Endodermal cell (in vitro differentiated cells): ENCODE measurements around the gene SFT2D1. TPM values are rescaled to one million over a fixed set of nuclear protein-coding genes. Genes with fewer than 3 reads are reported as not detected.

Source experiments
- DNase-seq: peaks from one replicate; pipeline ENCODE4 v3.0.0-alpha.2; 2017
- H3K27ac ChIP-seq: 2 replicates; pipeline ENCODE4 v1.5.1; 2013; ENCODE audit warnings: mild to moderate bottlenecking, low read depth, low read length, moderate library complexity
- H3K27me3 ChIP-seq: 2 replicates; pipeline ENCODE4 v1.6.1; 2013; ENCODE audit warnings: mild to moderate bottlenecking, low read length, moderate library complexity; ENCODE audit not compliant: insufficient read depth, control insufficient read depth, poor library complexity, severe bottlenecking
- H3K36me3 ChIP-seq: 2 replicates; pipeline ENCODE4 v1.7.0; 2013; ENCODE audit warnings: mild to moderate bottlenecking, low read length, moderate library complexity; ENCODE audit not compliant: control insufficient read depth, insufficient read depth
- H3K4me1 ChIP-seq: one replicate; pipeline ENCODE4 v1.7.0; 2013; ENCODE audit warnings: low read length; ENCODE audit not compliant: control insufficient read depth, insufficient read depth
- H3K4me3 ChIP-seq: 2 replicates; pipeline ENCODE4 v1.5.1; 2013; ENCODE audit warnings: mild to moderate bottlenecking, low read length, moderate library complexity
- H3K9ac ChIP-seq: 2 replicates; pipeline ENCODE4 v1.6.1; 2013; ENCODE audit warnings: mild to moderate bottlenecking, low read length, moderate library complexity; ENCODE audit not compliant: poor library complexity, severe bottlenecking; ENCODE audit errors: extremely low read depth
- H3K9me3 ChIP-seq: 2 replicates; pipeline ENCODE4 v1.6.1; 2013; ENCODE audit warnings: mild to moderate bottlenecking, low read length, moderate library complexity; ENCODE audit not compliant: control insufficient read depth
- H3K27ac Mint-ChIP-seq: 2 replicates; pipeline ENCODE4 v1.8.0; 2020; ENCODE audit warnings: mixed read lengths
- H3K27me3 Mint-ChIP-seq: 2 replicates; pipeline ENCODE4 v1.8.0; 2021; ENCODE audit warnings: mild to moderate bottlenecking, mixed read lengths; ENCODE audit not compliant: insufficient read depth
- H3K36me3 Mint-ChIP-seq: 2 replicates; pipeline ENCODE4 v1.8.0; 2020; ENCODE audit warnings: low read depth, mixed read lengths
- H3K4me1 Mint-ChIP-seq: 2 replicates; pipeline ENCODE4 v1.8.0; 2020; ENCODE audit warnings: mixed read lengths
- H3K4me3 Mint-ChIP-seq: 2 replicates; pipeline ENCODE4 v1.8.0; 2020; ENCODE audit warnings: mild to moderate bottlenecking, moderate library complexity, mixed read lengths
- H3K9me3 Mint-ChIP-seq: 2 replicates; pipeline ENCODE4 v1.8.0; 2020; ENCODE audit warnings: mild to moderate bottlenecking, mixed read lengths
- CTCF ChIP-seq: fragments of 200-600 bp; sonication (generic); conservative IDR thresholded peaks from 2 replicates; pipeline ENCODE4 v1.5.0; 2021; ENCODE audit warnings: antibody characterized with exemption, mild to moderate bottlenecking
- WGBS, 2 experiments: methylation state at CpG; one replicate each; pipeline versions ENCODE4 v1.1.5 to v1.1.7; 2013; ENCODE audit warnings: missing lambda C conversion rate in 2 of 2, mixed read lengths in 1 of 2; ENCODE audit not compliant: insufficient coverage in 1 of 2, insufficient read length in 1 of 2; 5-methylcytosine and 5-hydroxymethylcytosine counted together
- total RNA-seq, 2 donors: library from RNA; stranded (reverse); fragmentation: NEBNext Ultra II Directional in 1 of 2; extraction: Animal tissue kit (Norgen Biotek cat#: 25700) in 1 of 2; gene quantifications; 2 replicates in 1 of 2; 3 replicates in 1 of 2; pipeline ENCODE4 v1.2.1, GENCODE V29; 2021

The SFT2D1 gene
- total RNA-seq, 2 donors from 2014 or later = 42.4 to 53.9 TPM

GRCh38 chr6:166307082-166308032 is 35.0 kb downstream of the SFT2D1 start:
- DNase-seq = peak; percentile 91
- peaks cover 55% of the 10 kb centered on the region for H3K27me3 Mint-ChIP-seq
- Histone ChIP-seq H3K36me3 (no peaks in the 10 kb centered on the region), H3K27ac (no peak overlapping the region), H3K4me3 (no peak overlapping the region), H3K27me3 (peaks cover 66% of the 10 kb centered on the region), H3K9me3 (no peaks in the 10 kb centered on the region), H3K9ac (no peak overlapping the region), H3K4me1 (no peaks in the 10 kb centered on the region)
- peaks cover 8% of the 10 kb centered on the region for H3K4me1 Mint-ChIP-seq
- 0 to 7% methylated on average over 1 to 115 of the region's 115 CpGs for WGBS, 2 experiments
- peak overlapping the region; percentile 46 for H3K4me3 Mint-ChIP-seq
- H3K36me3 Mint-ChIP-seq = no peaks in the 10 kb centered on the region
- H3K27ac Mint-ChIP-seq = no peak overlapping the region
- H3K9me3 Mint-ChIP-seq = no peaks in the 10 kb centered on the region
- TF ChIP-seq CTCF = peak; percentile 44

GRCh38 chr6:166306378-166307081 is 35.8 kb downstream of the SFT2D1 start:
- TF ChIP-seq CTCF = no peak
- Histone ChIP-seq H3K4me3 (no peak overlapping the region), H3K27me3 (peaks cover 66% of the 10 kb centered on the region), H3K4me1 (no peaks in the 10 kb centered on the region), H3K27ac (no peak overlapping the region), H3K9ac (no peak overlapping the region), H3K36me3 (no peaks in the 10 kb centered on the region), H3K9me3 (no peaks in the 10 kb centered on the region)
- DNase-seq = no peak
- peaks cover 57% of the 10 kb centered on the region for H3K27me3 Mint-ChIP-seq
- H3K4me1 Mint-ChIP-seq = peaks cover 8% of the 10 kb centered on the region
- H3K36me3 Mint-ChIP-seq = no peaks in the 10 kb centered on the region
- H3K9me3 Mint-ChIP-seq = no peaks in the 10 kb centered on the region
- WGBS, 2 experiments = 80 to 83% methylated on average over 13 to 34 of the region's 34 CpGs
- no peak overlapping the region for H3K4me3 Mint-ChIP-seq
- no peak overlapping the region for H3K27ac Mint-ChIP-seq

GRCh38 chr6:166305562-166306117 is 36.7 kb downstream of the SFT2D1 start:
- H3K9me3 Mint-ChIP-seq = no peaks in the 10 kb centered on the region
- H3K4me3 Mint-ChIP-seq = no peak overlapping the region
- H3K36me3 Mint-ChIP-seq = no peaks in the 10 kb centered on the region
- H3K27ac Mint-ChIP-seq = no peak overlapping the region
- peaks cover 52% of the 10 kb centered on the region for H3K27me3 Mint-ChIP-seq
- 78% methylated on average over 3 to 10 of the region's 10 CpGs for WGBS, 2 experiments
- no peak overlapping the region for H3K4me3 ChIP-seq
- TF ChIP-seq CTCF = no peak
- H3K4me1 Mint-ChIP-seq = peaks cover 8% of the 10 kb centered on the region
- H3K27me3 ChIP-seq = peaks cover 66% of the 10 kb centered on the region
- no peak for DNase-seq
- H3K9me3 ChIP-seq = no peaks in the 10 kb centered on the region
- no peak overlapping the region for H3K27ac ChIP-seq
- H3K4me1 ChIP-seq = no peaks in the 10 kb centered on the region
- H3K9ac ChIP-seq = no peak overlapping the region
- H3K36me3 ChIP-seq = no peaks in the 10 kb centered on the region
